DND-41 (cell line): ENCODE measurements around the gene PAK5.

Source experiments
- ATAC-seq: fragments of 200-7000 bp; cut with Tn5 transposase; 3 replicates; pipeline ENCODE4 v1.9.1; 2021; ENCODE audit warnings: low read depth; ENCODE audit not compliant: insufficient read depth
- DNase-seq: peaks from one replicate; pipeline ENCODE4 v3.0.0-alpha.2; 2020
- H2AFZ ChIP-seq: 2 replicates; pipeline ENCODE4 v1.6.0; 2012; ENCODE audit warnings: low read depth, low read length
- H3K27ac ChIP-seq: 2 replicates; pipeline ENCODE4 v1.5.1; 2012; ENCODE audit warnings: low read length, inconsistent platforms
- H3K27me3 ChIP-seq: fragments of 200-600 bp; sonication (generic); 2 replicates; pipeline ENCODE4 v1.6.0; 2012; ENCODE audit warnings: low read length, mild to moderate bottlenecking, inconsistent platforms; ENCODE audit not compliant: insufficient read depth, poor library complexity
- H3K36me3 ChIP-seq: 2 replicates; pipeline ENCODE4 v1.5.1; 2012; ENCODE audit warnings: low read length, inconsistent platforms; ENCODE audit not compliant: insufficient read depth
- H3K4me1 ChIP-seq: 2 replicates; pipeline ENCODE4 v1.5.1; 2012; ENCODE audit warnings: mild to moderate bottlenecking, low read length; ENCODE audit not compliant: insufficient read depth
- H3K4me2 ChIP-seq: 2 replicates; pipeline ENCODE4 v1.6.0; 2012; ENCODE audit warnings: mild to moderate bottlenecking, moderate library complexity, low read length, inconsistent platforms; ENCODE audit not compliant: insufficient read depth
- H3K4me3 ChIP-seq, 2 experiments: fragments of 200-600 bp in 1 of 2; shearing (Covaris generic) in 1 of 2; 2 replicates each; pipeline ENCODE4 v1.5.1; 2012 to 2016; ENCODE audit warnings: inconsistent platforms in 2 of 2, low read length in 2 of 2, mild to moderate bottlenecking in 2 of 2, low read depth in 1 of 2, moderate library complexity in 1 of 2
- H3K79me2 ChIP-seq: 2 replicates; pipeline ENCODE4 v1.6.0; 2012; ENCODE audit warnings: low read length, inconsistent platforms; ENCODE audit not compliant: insufficient read depth
- H3K9ac ChIP-seq: 2 replicates; pipeline ENCODE4 v1.6.0; 2012; ENCODE audit warnings: low read depth, mild to moderate bottlenecking, inconsistent platforms, low read length, moderate library complexity
- H3K9me3 ChIP-seq: 2 replicates; pipeline ENCODE4 v1.5.1; 2012; ENCODE audit warnings: low read length, moderate library complexity, mild to moderate bottlenecking, inconsistent platforms; ENCODE audit not compliant: insufficient read depth, severe bottlenecking
- H4K20me1 ChIP-seq: 2 replicates; pipeline ENCODE4 v1.6.0; 2012; ENCODE audit warnings: low read length; ENCODE audit not compliant: insufficient read depth
- CTCF ChIP-seq: IDR thresholded peaks from 2 replicates; pipeline ENCODE4 v1.5.1; 2012; ENCODE audit warnings: borderline replicate concordance, low read length, moderate library complexity, mild to moderate bottlenecking; ENCODE audit not compliant: poor library complexity, severe bottlenecking; ENCODE audit errors: extremely low read depth
- EZH2 ChIP-seq: IDR thresholded peaks from 3 replicates; pipeline ENCODE4 v1.6.1; 2012; ENCODE audit warnings: borderline replicate concordance, low read depth, mild to moderate bottlenecking, moderate library complexity, low read length, inconsistent platforms; ENCODE audit not compliant: severe bottlenecking

PAK5 gene

DNA sequence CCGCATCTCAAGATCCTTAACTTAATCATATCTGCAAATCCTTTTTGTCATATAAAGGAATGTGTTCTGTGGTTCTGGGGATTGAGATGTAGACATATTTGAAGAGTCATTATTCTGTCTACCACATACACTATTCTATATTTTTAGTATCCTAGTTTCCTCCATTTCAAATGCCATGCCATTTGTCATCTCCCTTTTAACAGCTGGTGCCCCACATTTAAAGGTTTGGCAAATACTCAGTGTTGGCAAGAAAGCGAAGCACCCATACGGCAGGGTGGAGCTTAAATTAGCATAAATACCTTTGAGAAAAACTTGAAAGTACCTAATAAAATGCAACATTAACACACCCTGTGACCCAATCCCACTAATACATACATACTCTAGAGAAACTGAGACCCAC, 31.7 kb downstream of the PAK5 start:
- H3K4me2 ChIP-seq = no peak overlapping the region
- ATAC-seq = no peak
- H2AFZ ChIP-seq = no peak overlapping the region
- TF ChIP-seq EZH2 (no peak), CTCF (no peak)
- DNase-seq = no peak
- no peaks in the 10 kb centered on the region for H3K36me3 ChIP-seq
- no peak overlapping the region for H3K27ac ChIP-seq
- peaks cover 6% of the 10 kb centered on the region for H3K27me3 ChIP-seq
- no peak overlapping the region for H3K9ac ChIP-seq
- H3K4me3 ChIP-seq = no peak overlapping the region
- no peaks in the 10 kb centered on the region for H3K9me3 ChIP-seq
- no peaks in the 10 kb centered on the region for H3K79me2 ChIP-seq
- H3K4me1 ChIP-seq = no peaks in the 10 kb centered on the region
- H4K20me1 ChIP-seq = no peaks in the 10 kb centered on the region

DNA sequence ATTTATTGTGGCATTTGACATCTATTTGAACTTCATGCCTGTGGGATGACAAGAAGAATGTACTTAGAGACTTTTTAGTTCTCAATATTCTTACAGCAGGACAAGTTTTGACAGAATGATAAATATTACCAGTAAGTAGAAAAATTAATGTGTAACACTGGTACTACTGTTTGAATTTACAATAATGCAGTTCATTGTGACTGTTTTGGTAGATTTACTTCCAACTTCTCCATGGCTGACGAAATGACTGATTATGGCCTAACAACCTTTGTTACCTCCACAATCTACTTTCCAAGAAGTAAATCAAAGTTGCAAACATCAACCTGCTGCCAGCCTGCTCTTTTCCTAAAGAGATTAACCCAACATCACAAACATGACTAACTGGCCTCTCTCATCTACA, 38.5 kb downstream of the PAK5 start:
- Histone ChIP-seq H3K27me3 (peaks cover 7% of the 10 kb centered on the region), H2AFZ (no peak overlapping the region), H3K9me3 (no peaks in the 10 kb centered on the region), H4K20me1 (no peaks in the 10 kb centered on the region), H3K79me2 (no peaks in the 10 kb centered on the region), H3K36me3 (no peaks in the 10 kb centered on the region), H3K4me2 (no peak overlapping the region), H3K27ac (no peak overlapping the region), H3K4me3 (no peak overlapping the region), H3K4me1 (no peaks in the 10 kb centered on the region), H3K9ac (no peak overlapping the region)
- TF ChIP-seq CTCF = no peak
- DNase-seq (no peak), ATAC-seq (no peak)

GRCh38 chr20:9794831-9795230, 44.0 kb downstream of the PAK5 start:
- Histone ChIP-seq H3K27ac (no peak overlapping the region), H2AFZ (no peak overlapping the region), H3K4me1 (no peaks in the 10 kb centered on the region), H3K4me2 (no peak overlapping the region), H4K20me1 (no peaks in the 10 kb centered on the region), H3K79me2 (no peaks in the 10 kb centered on the region), H3K4me3 (no peak overlapping the region), H3K27me3 (no peaks in the 10 kb centered on the region), H3K9ac (no peak overlapping the region), H3K9me3 (no peaks in the 10 kb centered on the region), H3K36me3 (no peaks in the 10 kb centered on the region)
- DNase-seq = no peak
- TF ChIP-seq CTCF = no peak
- TF ChIP-seq EZH2 = no peak
- no peak for ATAC-seq

- no peak for TF ChIP-seq EZH2
- no peak for TF ChIP-seq CTCF
- Histone ChIP-seq H4K20me1 (no peaks in the 10 kb centered on the region), H3K9me3 (no peaks in the 10 kb centered on the region), H2AFZ (no peak overlapping the region), H3K4me2 (no peak overlapping the region), H3K4me1 (no peaks in the 10 kb centered on the region), H3K27me3 (no peaks in the 10 kb centered on the region), H3K27ac (no peak overlapping the region), H3K4me3 (no peak overlapping the region), H3K9ac (no peak overlapping the region), H3K36me3 (no peaks in the 10 kb centered on the region), H3K79me2 (no peaks in the 10 kb centered on the region)
- ATAC-seq (no peak), DNase-seq (no peak)
Measured at GRCh38 chr20:9792674-9793073, 46.2 kb downstream of the PAK5 start.
